Colonic mucosa (tissue), 4 donors: ENCODE measurements around the gene MLXIPL. TPM values are rescaled to one million over a fixed set of nuclear protein-coding genes. Genes with fewer than 3 reads are reported as not detected.

Experiments used
- DNase-seq: peaks from one replicate; pipeline ENCODE4 v3.0.0-alpha.2; 2020
- H3K27ac ChIP-seq: fragments of 200-600 bp; one replicate; pipeline ENCODE4 v1.8.0; 2021
- H3K27me3 ChIP-seq: fragments of 200-600 bp; one replicate; pipeline ENCODE4 v1.8.0; 2021
- H3K36me3 ChIP-seq: fragments of 200-600 bp; one replicate; pipeline ENCODE4 v1.8.0; 2021
- H3K4me1 ChIP-seq: fragments of 200-600 bp; one replicate; pipeline ENCODE4 v1.8.0; 2021; ENCODE audit warnings: mild to moderate bottlenecking
- H3K4me3 ChIP-seq: fragments of 200-600 bp; one replicate; pipeline ENCODE4 v1.8.0; 2021
- H3K9ac ChIP-seq, 2 donors: one replicate each; pipeline ENCODE4 v1.7.0; 2013; ENCODE audit warnings: control low read depth in 2 of 2, low read depth in 2 of 2, low read length in 2 of 2
- H3K9me3 ChIP-seq: fragments of 200-600 bp; one replicate; pipeline ENCODE4 v1.8.0; 2021
- intact Hi-C: fragments of 100-400 bp; cut with DNase I; formaldehyde crosslinking; loops from one replicate; pipeline ENCODE4 v1.14.1; 2022
- total RNA-seq, 2 donors: library from RNA; stranded (reverse); fragmentation: NEBNext Ultra II Directional in 1 of 2; extraction: Animal tissue kit (Norgen Biotek cat#: 25700) in 1 of 2; gene quantifications; one replicate each; pipeline ENCODE4 v1.2.1, GENCODE V29; 2021
- TF ChIP-seq, protein P1 (sequence below): fragments of 200-600 bp; IDR thresholded peaks from one replicate; pipeline ENCODE4 v1.8.0; 2022; ENCODE audit warnings: antibody characterized with exemption, mild to moderate bottlenecking
- donor health status: healthy.
- donor health status: DM: no; HTN: no; CAD: no.
- donor health status: DM: no; HTN: no; CAD: no.

The MLXIPL gene
- total RNA-seq, 2 donors from 2014 or later = 9.5 to 15.7 TPM

DNA sequence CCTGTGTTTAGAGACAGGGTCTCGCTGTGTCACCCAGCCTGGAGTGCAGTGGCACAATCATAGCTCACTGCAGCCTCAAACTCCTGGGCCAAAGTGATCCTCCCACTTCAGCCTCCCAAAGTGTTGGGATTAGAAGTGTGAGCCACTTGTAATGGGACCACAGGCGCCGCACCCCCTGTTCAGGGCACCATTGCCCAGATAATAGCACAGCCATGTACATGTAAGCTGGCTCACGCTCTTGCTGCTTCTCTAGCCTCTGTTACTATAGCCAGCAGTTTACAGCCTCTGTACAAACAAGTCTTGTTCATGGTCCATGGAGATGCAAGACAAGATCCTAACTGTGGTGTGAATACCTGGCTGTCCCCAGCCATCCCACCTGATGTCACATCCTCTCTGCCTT is 4.2 kb upstream of the MLXIPL start:
- peaks cover 12% of the 10 kb centered on the region for H3K27me3 ChIP-seq

GRCh38 chr7:73626814-73627213 is 2.5 kb upstream of the MLXIPL start:
- H3K9ac ChIP-seq = no peak overlapping the region
- no peaks in the 10 kb centered on the region for H3K9me3 ChIP-seq
- TF ChIP-seq, protein P1, sequence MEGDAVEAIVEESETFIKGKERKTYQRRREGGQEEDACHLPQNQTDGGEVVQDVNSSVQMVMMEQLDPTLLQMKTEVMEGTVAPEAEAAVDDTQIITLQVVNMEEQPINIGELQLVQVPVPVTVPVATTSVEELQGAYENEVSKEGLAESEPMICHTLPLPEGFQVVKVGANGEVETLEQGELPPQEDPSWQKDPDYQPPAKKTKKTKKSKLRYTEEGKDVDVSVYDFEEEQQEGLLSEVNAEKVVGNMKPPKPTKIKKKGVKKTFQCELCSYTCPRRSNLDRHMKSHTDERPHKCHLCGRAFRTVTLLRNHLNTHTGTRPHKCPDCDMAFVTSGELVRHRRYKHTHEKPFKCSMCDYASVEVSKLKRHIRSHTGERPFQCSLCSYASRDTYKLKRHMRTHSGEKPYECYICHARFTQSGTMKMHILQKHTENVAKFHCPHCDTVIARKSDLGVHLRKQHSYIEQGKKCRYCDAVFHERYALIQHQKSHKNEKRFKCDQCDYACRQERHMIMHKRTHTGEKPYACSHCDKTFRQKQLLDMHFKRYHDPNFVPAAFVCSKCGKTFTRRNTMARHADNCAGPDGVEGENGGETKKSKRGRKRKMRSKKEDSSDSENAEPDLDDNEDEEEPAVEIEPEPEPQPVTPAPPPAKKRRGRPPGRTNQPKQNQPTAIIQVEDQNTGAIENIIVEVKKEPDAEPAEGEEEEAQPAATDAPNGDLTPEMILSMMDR = no peak
- peaks cover 8% of the 10 kb centered on the region for H3K4me1 ChIP-seq
- intact Hi-C loops = no loop called here
- no peak for DNase-seq
- H3K27me3 ChIP-seq = peaks cover 19% of the 10 kb centered on the region
- H3K4me3 ChIP-seq = no peak overlapping the region
- no peaks in the 10 kb centered on the region for H3K36me3 ChIP-seq
- no peak overlapping the region for H3K27ac ChIP-seq

More for the DNA sequence above, 4.2 kb upstream of the MLXIPL start:
- no peaks in the 10 kb centered on the region for H3K9me3 ChIP-seq
- no peak for DNase-seq
- no peaks in the 10 kb centered on the region for H3K36me3 ChIP-seq
- no peak overlapping the region for H3K4me3 ChIP-seq
- intact Hi-C loops = no loop called here
- TF ChIP-seq, protein P1 = no peak
- H3K9ac ChIP-seq = no peak overlapping the region
- H3K4me1 ChIP-seq = peaks cover 1% of the 10 kb centered on the region
- no peak overlapping the region for H3K27ac ChIP-seq

DNA sequence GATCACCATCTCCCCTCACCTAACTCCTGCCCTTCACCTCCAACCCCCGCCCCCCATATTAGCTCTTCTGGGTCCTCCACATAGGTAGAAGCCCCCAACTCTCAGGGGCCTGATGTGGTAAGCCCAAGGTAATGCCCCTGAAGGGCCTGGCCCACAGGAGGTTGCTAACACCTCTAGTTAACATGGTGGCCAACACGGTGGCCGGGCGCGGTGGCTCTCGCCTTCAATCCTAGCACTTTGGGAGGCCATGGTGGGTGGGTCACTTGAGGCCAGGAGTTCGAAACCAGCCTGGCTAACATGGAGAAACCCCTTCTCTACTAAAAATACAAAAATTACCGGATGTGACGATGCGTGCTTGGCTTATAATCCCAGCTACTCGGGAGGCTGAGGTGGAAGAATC is 954 bp upstream of the MLXIPL start:
- H3K9ac ChIP-seq = no peak overlapping the region
- no peak overlapping the region for H3K27ac ChIP-seq
- TF ChIP-seq, protein P1 = no peak
- H3K4me3 ChIP-seq = no peak overlapping the region
- peaks cover 8% of the 10 kb centered on the region for H3K4me1 ChIP-seq
- peaks cover 19% of the 10 kb centered on the region for H3K27me3 ChIP-seq
- H3K36me3 ChIP-seq = no peaks in the 10 kb centered on the region
- intact Hi-C loops = no loop called here
- no peak for DNase-seq
- H3K9me3 ChIP-seq = no peaks in the 10 kb centered on the region

DNA sequence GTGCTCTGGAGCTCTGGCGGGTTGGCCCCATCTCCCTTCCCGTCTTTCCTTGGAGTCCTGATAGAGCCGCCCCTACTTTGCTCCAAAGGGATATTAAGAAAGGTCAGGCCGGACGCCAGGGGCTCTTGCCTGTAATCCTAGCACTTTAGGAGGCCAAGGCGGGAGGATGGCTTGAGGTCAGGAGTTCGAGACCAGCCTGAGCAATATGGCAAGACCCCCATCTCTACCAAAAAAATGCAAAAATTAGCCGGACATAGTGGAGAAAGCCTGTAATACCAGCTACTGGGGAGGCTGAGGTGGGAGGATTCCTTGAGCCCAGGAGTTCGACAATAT is 313 bp upstream of the MLXIPL start:
- Histone ChIP-seq H3K27ac (no peak overlapping the region), H3K9me3 (no peaks in the 10 kb centered on the region), H3K4me3 (peak overlapping the region; percentile 52), H3K4me1 (peaks cover 8% of the 10 kb centered on the region), H3K9ac (no peak overlapping the region), H3K36me3 (no peaks in the 10 kb centered on the region), H3K27me3 (peaks cover 19% of the 10 kb centered on the region)
- DNase-seq = no peak
- TF ChIP-seq, protein P1 = no peak
- intact Hi-C loops = no loop called here

DNA sequence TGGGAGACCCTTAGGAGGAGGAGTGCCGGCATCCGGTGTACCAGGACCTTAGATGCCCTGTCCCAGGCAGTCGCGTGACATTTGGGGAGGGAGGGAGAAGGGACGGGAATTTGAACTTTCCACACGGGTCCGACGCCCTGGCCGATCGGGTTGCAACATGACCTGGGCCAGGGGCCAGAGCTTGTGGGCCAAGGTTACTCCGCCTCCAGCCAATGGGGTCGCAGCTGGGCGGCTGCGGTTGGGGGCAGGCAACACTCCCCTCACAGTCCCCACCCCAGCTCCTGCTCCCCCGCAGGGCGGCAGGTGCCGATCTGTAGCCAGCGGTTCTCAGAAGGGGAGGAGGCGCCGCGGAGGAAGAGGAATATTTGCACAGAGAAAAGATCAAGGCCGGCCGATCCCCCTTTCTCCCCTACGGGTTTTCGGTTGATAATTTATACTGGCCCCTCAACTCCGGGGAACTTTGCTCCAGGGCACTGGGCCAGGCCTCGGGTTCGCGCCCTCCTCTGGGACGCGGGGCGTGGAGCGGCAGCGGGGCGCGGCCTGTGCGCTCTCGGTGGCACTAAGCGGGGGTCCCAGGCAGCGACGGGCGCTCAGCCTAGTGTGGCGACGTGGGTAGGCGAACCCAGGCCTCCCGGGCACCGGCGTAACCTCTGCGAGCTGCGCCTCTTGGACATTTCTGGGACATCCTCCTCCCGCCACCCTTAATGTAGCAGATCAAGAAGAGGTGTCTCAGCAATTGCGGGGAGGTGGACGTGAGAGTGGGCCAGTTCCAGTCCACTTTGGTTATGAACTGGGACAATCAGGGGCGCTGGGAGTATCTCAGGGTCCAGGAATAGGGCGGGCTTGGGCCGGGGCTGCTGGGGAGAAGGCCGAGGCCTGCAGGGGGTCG is 1.2 kb downstream of the MLXIPL start:
- intact Hi-C loops = no loop called here
- H3K36me3 ChIP-seq = no peaks in the 10 kb centered on the region
- H3K4me1 ChIP-seq = peaks cover 8% of the 10 kb centered on the region
- peaks cover 19% of the 10 kb centered on the region for H3K27me3 ChIP-seq
- H3K9ac ChIP-seq = peak overlapping the region in 1 of 2 donors; percentile 26
- peak overlapping the region; percentile 52 for H3K4me3 ChIP-seq
- H3K27ac ChIP-seq = no peak overlapping the region
- TF ChIP-seq, protein P1 = no peak
- peak; percentile 59 for DNase-seq
- no peaks in the 10 kb centered on the region for H3K9me3 ChIP-seq
